Activated CD4-positive, alpha-beta T cell treated with anti-CD3 and anti-CD28 coated beads for 4 hours (primary cell): Measurements from ENCODE around the gene CAMTA2.
"Not testable (repeated sequence)": the region's sequence is repeated elsewhere in the genome, so short reads cannot be mapped to it uniquely, and the experiment has no call there.

Experiments used
- DNase-seq, 2 donors: peaks; one replicate each; pipeline ENCODE4 v3.0.0-alpha.2; 2020

The CAMTA2 gene

DNA sequence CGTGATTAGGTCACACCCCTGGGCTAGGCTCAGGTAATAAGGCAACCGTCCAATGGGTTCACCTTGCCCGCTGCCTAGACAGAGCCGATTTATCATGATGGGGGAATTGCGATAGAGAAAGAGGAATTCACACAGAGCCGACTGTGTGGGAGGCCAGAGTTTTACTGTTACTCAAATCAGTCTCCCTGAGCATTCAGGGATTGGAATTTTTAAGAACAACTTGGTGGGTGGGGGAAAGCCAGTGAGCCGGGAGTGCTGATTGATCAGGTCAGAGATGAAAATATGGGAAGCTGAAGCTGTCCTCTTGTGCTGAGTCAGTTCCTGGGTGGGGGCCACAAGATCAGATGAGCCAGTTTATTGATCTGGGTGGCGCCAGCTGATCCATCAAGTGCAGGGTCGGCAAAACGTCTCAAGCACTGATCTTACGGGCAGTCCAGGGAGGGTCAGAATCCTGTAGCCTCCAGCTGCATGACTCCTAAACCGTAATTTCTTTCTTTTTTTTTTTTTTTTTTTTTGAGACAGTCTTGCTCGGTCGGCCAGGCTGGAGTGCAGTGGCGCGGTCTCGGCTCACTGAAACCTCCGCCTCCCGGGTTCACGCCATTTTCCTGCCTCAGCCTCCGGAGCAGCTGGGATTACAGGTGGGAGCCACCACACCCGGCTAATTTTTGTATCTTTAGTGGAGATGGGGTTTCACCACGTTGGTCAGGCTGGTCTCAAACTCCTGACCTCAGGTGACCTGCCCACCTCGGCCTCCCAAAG lies 60.7 kb downstream of the CAMTA2 start:
- not testable (repeated sequence) for DNase-seq

DNA sequence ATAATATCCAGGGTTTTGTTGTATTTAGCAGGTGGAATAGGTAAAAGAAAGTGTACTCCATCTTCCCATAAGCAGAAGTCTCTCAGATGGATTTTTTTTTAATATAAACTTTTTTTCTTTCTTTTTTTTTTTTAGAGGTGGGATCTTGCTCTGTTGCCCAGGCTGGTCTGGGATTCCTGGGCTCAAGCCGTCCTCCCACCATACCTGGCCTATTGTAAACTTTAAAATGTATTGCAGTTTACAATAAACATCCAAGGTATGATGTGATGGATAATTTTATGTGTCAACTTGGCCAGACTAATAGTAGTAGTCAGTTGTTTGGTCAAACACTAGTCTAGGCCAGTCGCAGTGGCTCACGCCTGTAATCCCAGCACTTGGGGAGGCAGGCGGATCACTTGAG lies 66.2 kb downstream of the CAMTA2 start:
- no peak for DNase-seq

DNA sequence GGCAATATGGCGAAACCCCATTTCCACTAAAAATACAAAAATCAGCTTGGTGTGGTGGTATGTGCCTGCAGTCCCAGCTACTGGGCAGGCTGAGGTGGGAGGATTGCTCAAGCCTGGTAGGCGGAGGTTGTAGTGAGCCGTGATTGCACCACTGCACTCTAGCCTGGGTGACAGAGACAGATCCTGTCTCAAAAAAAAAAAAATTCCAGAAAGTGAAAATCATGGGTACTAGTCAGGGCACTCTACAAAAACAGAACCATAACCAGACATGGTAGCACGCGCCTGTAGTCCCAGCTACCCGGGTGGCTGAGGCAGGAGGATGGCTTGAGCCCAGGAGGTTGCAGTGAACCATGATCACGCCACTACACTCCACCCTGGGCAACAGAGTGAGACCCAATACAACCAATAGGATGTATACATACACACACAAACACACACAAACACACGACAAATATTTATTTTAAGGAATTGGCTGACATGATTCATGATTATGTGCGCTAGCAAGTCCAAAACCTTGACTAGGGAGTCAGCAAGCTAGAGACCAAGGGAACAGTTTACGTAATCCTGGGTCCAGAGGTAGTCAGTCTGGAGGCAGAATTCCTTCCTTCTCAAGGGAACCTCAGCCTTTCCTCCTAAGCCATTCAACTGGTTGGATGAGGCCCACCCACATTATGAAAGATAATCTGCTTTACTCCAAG lies 67.0 kb downstream of the CAMTA2 start:
- no peak for DNase-seq

DNA sequence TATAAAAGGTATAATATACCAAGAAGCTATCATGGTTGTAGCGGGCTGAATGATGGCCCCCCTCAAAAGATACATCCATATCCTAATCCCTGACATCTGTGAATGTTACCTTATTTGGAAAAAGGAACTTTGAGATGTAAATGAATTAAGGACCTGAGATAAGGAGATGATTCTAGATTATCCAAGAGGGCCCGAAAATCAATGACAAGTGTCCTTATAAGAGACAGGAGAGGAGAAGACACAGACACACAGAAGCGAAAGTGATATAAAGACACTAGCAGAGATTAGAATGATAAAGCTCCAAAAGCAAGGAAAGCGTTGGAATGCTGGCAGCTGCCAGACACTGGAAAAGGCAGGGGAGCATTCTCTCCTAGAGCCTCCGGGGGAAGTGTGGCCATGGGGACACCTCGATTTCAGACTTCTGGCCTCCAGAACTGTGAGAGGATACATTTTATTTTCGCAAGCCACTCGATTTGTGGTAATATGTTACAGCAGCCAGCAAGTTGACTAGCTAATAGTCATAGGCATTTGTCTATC lies 67.9 kb downstream of the CAMTA2 start:
- DNase-seq: no peak
